Measurements from ENCODE around the gene ADAMTSL4. TPM values are rescaled to one million over a fixed set of nuclear protein-coding genes. Genes with fewer than 3 reads are reported as not detected.

ADAMTSL4 gene
- total and polyA plus RNA-seq, 9 of the 15 experiments (the other 6 are each of a cell fraction or from before 2014, with no cell fraction given): 12.7 to 212 (median 35.6) TPM

GRCh38 chr1:150507912-150508864, 41.0 kb upstream of the ADAMTSL4 start, which contains the start of gene ECM1:
ECM1 (plus strand) TSS chr1:150508109; CDS start chr1:150508210, 101 bp downstream.
- Histone ChIP-seq H3K27me3 (ENCODE audit: control insufficient read depth in 2 of 2, insufficient read depth in 2 of 2, low read length in 2 of 2) (no peaks in the 10 kb centered on the region), H2AFZ (ENCODE audit: low read depth, low read length) (peak within 1 kb of the TSS; percentile 6; the same call in 1 of the 2 replicates), H3K4me2 (ENCODE audit: insufficient read depth, low read length) (peak within 1 kb of the TSS; percentile 81), H3K4me3 (peak within 1 kb of the TSS; percentile 38), H3K9me3 (replicated peaks; ENCODE audit: control insufficient read depth, insufficient read depth, low read depth, low read length) (no peaks in the 10 kb centered on the region), H3K9ac (ENCODE audit: insufficient read depth in 1 of 2, low read depth in 2 of 2, low read length in 2 of 2) (peak within 1 kb of the TSS; percentile 64 to 86), H3K27ac (ENCODE audit: extremely low read depth, low read depth, low read length) (peak within 1 kb of the TSS; percentile 82), H3K36me3 (ENCODE audit: control insufficient read depth, insufficient read depth, low read length) (peaks cover 59% of the 10 kb centered on the region), H3K9me1 (ENCODE audit: control insufficient read depth, insufficient read depth, low read length) (no peaks in the 10 kb centered on the region), H3K79me2 (ENCODE audit: control insufficient read depth, insufficient read depth, low read length) (peaks cover 12% of the 10 kb centered on the region; the same call in 2 of the 3 replicates), H3K4me1 (replicated peaks in 1 of 2; ENCODE audit: control insufficient read depth in 2 of 2, insufficient read depth in 2 of 2, low read length in 2 of 2) (peaks cover 51 to 52% of the 10 kb centered on the region in 2 experiments), H4K20me1 (replicated peaks; ENCODE audit: control insufficient read depth, insufficient read depth, low read length) (no peaks in the 10 kb centered on the region)
- peak; percentile 71 to 91 (median 80) for DNase-seq (ENCODE audit: extremely low read depth in 1 of 4, low spot score in 3 of 4)
- 1% methylated on average over 7 of the region's 7 CpGs for WGBS (ENCODE audit: insufficient coverage, low coverage, missing lambda C conversion rate)
- CTCF ChIA-PET (ENCODE audit: low intra/inter-chr PET ratio): interaction anchor here (0.6 kb wide), 1 partner anchor 24 kb away, joined by 5 read pairs; no protein-coding TSS in a partner anchor
- peak; percentile 87 for ATAC-seq
- POLR2A ChIA-PET: interaction anchor here (0.6 to 2.1 kb wide), 7 partner anchors 9 to 456 kb away, joined by 3 to 6 read pairs (median 3); no protein-coding TSS in a partner anchor
- TSS peak; percentile 77 for BruUV-seq (replicated peaks)
- in situ Hi-C loops (cut with MboI) (no loop called here), intact Hi-C loops (cut with micrococcal nuclease) (loop anchor here (5.0 kb wide), 1 partner anchor 39 kb away; the partner anchor contains the start of gene ADAMTSL4)
- FAIRE-seq: peak; percentile 93
- TF ChIP-seq ZNF561 (CRISPR knock-in tag; conservative IDR thresholded peaks at IDR 0.05): no peak
- TF ChIP-seq CREM (IDR thresholded peaks at IDR 0.05; ENCODE audit: low read depth): no peak
- no peak for TF ChIP-seq CHD4 (IDR thresholded peaks at IDR 0.05; ENCODE audit: insufficient read depth, insufficient replicate concordance, low read depth, low read length, poor library complexity, severe bottlenecking)
- no peak for TF ChIP-seq PHF20 (IDR thresholded peaks at IDR 0.05; ENCODE audit: partially characterized antibody)
- TF ChIP-seq MAFF (IDR thresholded peaks at IDR 0.05; ENCODE audit: low read length): peak; percentile 25; the same call in 1 of the 2 replicates
- TF ChIP-seq RNF2 (IDR thresholded peaks at IDR 0.05): no peak
- peak; percentile 32; the same call in 1 of the 2 replicates for TF ChIP-seq SOX6 (IDR thresholded peaks at IDR 0.05)
- TF ChIP-seq NFIC (IDR thresholded peaks at IDR 0.05): no peak
- 0 out of 4 replicates have a peak, but pooled peaks of 1 of the 2 experiments have one; percentile 20 for TF ChIP-seq ARNT (IDR thresholded peaks at IDR 0.05)
- TF ChIP-seq KLF1 (tag; IDR thresholded peaks at IDR 0.05): no peak
- TF ChIP-seq SMAD4 (CRISPR knock-in tag; conservative IDR thresholded peaks at IDR 0.05): peak; percentile 63
- TF ChIP-seq ARID1B (IDR thresholded peaks at IDR 0.05): peak; percentile 60
- TF ChIP-seq MAX (CRISPR knock-in tag; IDR thresholded peaks at IDR 0.05): no peak
- no peak for TF ChIP-seq ZNF282 (CRISPR knock-in tag; IDR thresholded peaks at IDR 0.05)
- no peak for TF ChIP-seq DLX4 (CRISPR knock-in tag; IDR thresholded peaks at IDR 0.05)
- peak; percentile 78 for TF ChIP-seq POLR2H (tag; IDR thresholded peaks at IDR 0.05; ENCODE audit: low read depth)
- peak; percentile 68 for TF ChIP-seq ZFX (CRISPR knock-in tag; IDR thresholded peaks at IDR 0.05)
- no peak for TF ChIP-seq CBX1 (IDR thresholded peaks at IDR 0.05; ENCODE audit: low read depth)
- peak; percentile 53 for TF ChIP-seq SMARCE1 (IDR thresholded peaks at IDR 0.05)
- TF ChIP-seq ARID3A (IDR thresholded peaks at IDR 0.05; ENCODE audit: borderline replicate concordance, low read depth, low read length): no peak

Data from K562 (cell line).